ENCODE results near the gene PLGRKT.
A peak's percentile ranks its signal among the peaks of the same experiment; 100 is the strongest.
"Not testable (repeated sequence)": the region's sequence is repeated elsewhere in the genome, so short reads cannot be mapped to it uniquely, and the experiment has no call there.

The PLGRKT gene

GRCh38 chr9:5450359-5451091 is 12.8 kb upstream of the PLGRKT start, which contains the start of gene CD274:
Gene CD274, plus strand, starts transcription at chr9:5450542. Its CDS starts 5,572 bp downstream, at chr9:5456114.
- peak; percentile 96 to 98 for DNase-seq

- peak; percentile 42 to 67 for DNase-seq
These were observed 12.0 kb upstream of the PLGRKT start for GRCh38 chr9:5449521-5450358.

GRCh38 chr9:5448461-5449435 is 11.0 kb upstream of the PLGRKT start:
- peak in 1 of 2 donors; percentile 29 for DNase-seq

- DNase-seq: no peak
These were observed 10.3 kb upstream of the PLGRKT start for GRCh38 chr9:5448016-5448415.

- DNase-seq: no peak
These were observed 9.6 kb upstream of the PLGRKT start for GRCh38 chr9:5447337-5447736.

- DNase-seq: no peak
These were observed 8.9 kb upstream of the PLGRKT start for GRCh38 chr9:5446451-5447236.

GRCh38 chr9:5445886-5446285 is 8.2 kb upstream of the PLGRKT start:
- peak; percentile 39 to 89 for DNase-seq

GRCh38 chr9:5445096-5445495 is 7.4 kb upstream of the PLGRKT start:
- DNase-seq: not testable (repeated sequence)

- DNase-seq: peak; percentile 51 to 74
These were observed 6.1 kb upstream of the PLGRKT start for GRCh38 chr9:5443850-5444249.

GRCh38 chr9:5442400-5443011 is 4.8 kb upstream of the PLGRKT start:
- peak; percentile 59 to 63 for DNase-seq

- DNase-seq: peak in 1 of 2 donors; percentile 33
These were observed 3.3 kb upstream of the PLGRKT start for GRCh38 chr9:5441043-5441442.

GRCh38 chr9:5440426-5440825 is 2.7 kb upstream of the PLGRKT start:
- DNase-seq: no peak

- peak in 1 of 2 donors; percentile 43 for DNase-seq
These were observed 807 bp upstream of the PLGRKT start for GRCh38 chr9:5438301-5439162.

- no peak for DNase-seq
These were observed 1.3 kb downstream of the PLGRKT start for GRCh38 chr9:5436441-5436840.

GRCh38 chr9:5435912-5436311 is 1.8 kb downstream of the PLGRKT start:
- DNase-seq: no peak

GRCh38 chr9:5433841-5434810 is 3.6 kb downstream of the PLGRKT start:
- DNase-seq: not testable (repeated sequence)

- DNase-seq: not testable (repeated sequence)
These were observed 4.4 kb downstream of the PLGRKT start for GRCh38 chr9:5433328-5433727.

- not testable (repeated sequence) for DNase-seq
These were observed 4.8 kb downstream of the PLGRKT start for GRCh38 chr9:5432890-5433289.

GRCh38 chr9:5430912-5431311 is 6.8 kb downstream of the PLGRKT start:
- no peak for DNase-seq

Measured in inflammatory macrophage (primary cell).